ENCODE measurements around the gene HESX1.

HESX1 gene

GRCh38 chr3:57169872-57170623, 29.7 kb downstream of the HESX1 start:
- DNase-seq = peak; percentile 64
- in situ Hi-C loops (cut with HindIII; ENCODE audit: low pct_ligation_motif_present, low pct_unique_long_range_greater_than_20kb, low sequenced_read_pairs) = no loop called here

GRCh38 chr3:57169108-57169507, 30.7 kb downstream of the HESX1 start:
- in situ Hi-C loops (cut with HindIII; ENCODE audit: low pct_ligation_motif_present, low pct_unique_long_range_greater_than_20kb, low sequenced_read_pairs) = no loop called here
- no peak for DNase-seq

- in situ Hi-C loops (cut with HindIII; ENCODE audit: low pct_ligation_motif_present, low pct_unique_long_range_greater_than_20kb, low sequenced_read_pairs) = no loop called here
- DNase-seq = no peak
Observed at GRCh38 chr3:57168151-57168550, 31.6 kb downstream of the HESX1 start.

- DNase-seq = no peak
- in situ Hi-C loops (cut with HindIII; ENCODE audit: low pct_ligation_motif_present, low pct_unique_long_range_greater_than_20kb, low sequenced_read_pairs) = no loop called here
Observed at GRCh38 chr3:57166660-57167059, 33.1 kb downstream of the HESX1 start.

GRCh38 chr3:57165641-57166040, 34.1 kb downstream of the HESX1 start:
- in situ Hi-C loops (cut with HindIII; ENCODE audit: low pct_ligation_motif_present, low pct_unique_long_range_greater_than_20kb, low sequenced_read_pairs) = no loop called here

GRCh38 chr3:57164657-57165573, 34.9 kb downstream of the HESX1 start, which contains the start of gene IL17RD:
Gene IL17RD (minus strand): TSS chr3:57165353. CDS start chr3:57165286, 67 bp downstream.
- DNase-seq = peak; percentile 74
- in situ Hi-C loops (cut with HindIII; ENCODE audit: low pct_ligation_motif_present, low pct_unique_long_range_greater_than_20kb, low sequenced_read_pairs) = no loop called here

More at GRCh38 chr3:57165641-57166040, 34.1 kb downstream of the HESX1 start:
- no peak for DNase-seq

GRCh38 chr3:57164217-57164656, 35.5 kb downstream of the HESX1 start:
- in situ Hi-C loops (cut with HindIII; ENCODE audit: low pct_ligation_motif_present, low pct_unique_long_range_greater_than_20kb, low sequenced_read_pairs) = no loop called here
- DNase-seq = peak; percentile 9

- in situ Hi-C loops (cut with HindIII; ENCODE audit: low pct_ligation_motif_present, low pct_unique_long_range_greater_than_20kb, low sequenced_read_pairs) = no loop called here
- DNase-seq = no peak
Observed at GRCh38 chr3:57163751-57164150, 36.0 kb downstream of the HESX1 start.

GRCh38 chr3:57161915-57162314, 37.9 kb downstream of the HESX1 start:
- no peak for DNase-seq
- in situ Hi-C loops (cut with HindIII; ENCODE audit: low pct_ligation_motif_present, low pct_unique_long_range_greater_than_20kb, low sequenced_read_pairs) = no loop called here

- no peak for DNase-seq
Observed at GRCh38 chr3:57160765-57161538, 38.8 kb downstream of the HESX1 start.

GRCh38 chr3:57160076-57160764, 39.6 kb downstream of the HESX1 start:
- in situ Hi-C loops (cut with HindIII; ENCODE audit: low pct_ligation_motif_present, low pct_unique_long_range_greater_than_20kb, low sequenced_read_pairs) = no loop called here
- DNase-seq = no peak

More at GRCh38 chr3:57160765-57161538, 38.8 kb downstream of the HESX1 start:
- in situ Hi-C loops (cut with HindIII; ENCODE audit: low pct_ligation_motif_present, low pct_unique_long_range_greater_than_20kb, low sequenced_read_pairs) = no loop called here

- no peak for DNase-seq
- in situ Hi-C loops (cut with HindIII; ENCODE audit: low pct_ligation_motif_present, low pct_unique_long_range_greater_than_20kb, low sequenced_read_pairs) = no loop called here
Observed at GRCh38 chr3:57158813-57159738, 40.7 kb downstream of the HESX1 start.

GRCh38 chr3:57158325-57158724, 41.5 kb downstream of the HESX1 start:
- in situ Hi-C loops (cut with HindIII; ENCODE audit: low pct_ligation_motif_present, low pct_unique_long_range_greater_than_20kb, low sequenced_read_pairs) = no loop called here
- DNase-seq = no peak

GRCh38 chr3:57157545-57157944, 42.2 kb downstream of the HESX1 start:
- DNase-seq = no peak
- in situ Hi-C loops (cut with HindIII; ENCODE audit: low pct_ligation_motif_present, low pct_unique_long_range_greater_than_20kb, low sequenced_read_pairs) = no loop called here

GRCh38 chr3:57155310-57155643, 44.5 kb downstream of the HESX1 start:
- in situ Hi-C loops (cut with HindIII; ENCODE audit: low pct_ligation_motif_present, low pct_unique_long_range_greater_than_20kb, low sequenced_read_pairs) = no loop called here
- no peak for DNase-seq

- in situ Hi-C loops (cut with HindIII; ENCODE audit: low pct_ligation_motif_present, low pct_unique_long_range_greater_than_20kb, low sequenced_read_pairs) = no loop called here
- DNase-seq = no peak
Observed at GRCh38 chr3:57154470-57155309, 45.1 kb downstream of the HESX1 start.

All from ACHN (cell line).